Fibroblast of lung (primary cell): ENCODE data around the gene TNS3. TPM values are rescaled to one million over a fixed set of nuclear protein-coding genes. Genes with fewer than 3 reads are reported as not detected.
A peak's percentile ranks its signal among the peaks of the same experiment; 100 is the strongest.

Experiments
- DNase-seq, 2 donors: peaks; one replicate each; pipeline versions ENCODE4 v3.0.0 to v3.0.0-alpha.2; 2010; ENCODE audit warnings: low read depth in 2 of 2
- H2AFZ ChIP-seq: 2 replicates; pipeline ENCODE4 v1.5.1; 2012; ENCODE audit warnings: low read length, control low read depth, inconsistent platforms
- H3K27ac ChIP-seq: 2 replicates; pipeline ENCODE4 v1.5.1; 2011; ENCODE audit warnings: low read length, control low read depth; ENCODE audit not compliant: insufficient read depth
- H3K27me3 ChIP-seq: 2 replicates; pipeline ENCODE4 v1.5.1; 2011; ENCODE audit warnings: mild to moderate bottlenecking, low read length; ENCODE audit not compliant: control insufficient read depth, insufficient read depth
- H3K36me3 ChIP-seq: 2 replicates; pipeline ENCODE4 v1.5.1; 2011; ENCODE audit warnings: low read length; ENCODE audit not compliant: control insufficient read depth, insufficient read depth
- H3K4me1 ChIP-seq: 2 replicates; pipeline ENCODE4 v1.5.1; 2011; ENCODE audit warnings: low read length; ENCODE audit not compliant: control insufficient read depth, insufficient read depth; ENCODE audit errors: extremely low read depth
- H3K4me2 ChIP-seq: 2 replicates; pipeline ENCODE4 v1.5.1; 2011; ENCODE audit warnings: low read length, control low read depth; ENCODE audit not compliant: insufficient read depth; ENCODE audit errors: extremely low read depth
- H3K4me3 ChIP-seq, 4 experiments: fragments of 200-600 bp in 1 of 4; sonication (generic) in 1 of 4; replicated peaks in 1 of 4; 2 replicates each; pipeline ENCODE4 v1.5.1; 2011 to 2016; ENCODE audit warnings: low read length in 4 of 4, low read depth in 3 of 4, mild to moderate bottlenecking in 3 of 4, control low read depth in 2 of 4, inconsistent platforms in 1 of 4, mixed read lengths in 1 of 4; ENCODE audit not compliant: insufficient read depth in 1 of 4; ENCODE audit errors: control extremely low read depth in 1 of 4
- H3K79me2 ChIP-seq: 2 replicates; pipeline ENCODE4 v1.5.1; 2012; ENCODE audit warnings: mild to moderate bottlenecking, low read length, inconsistent platforms; ENCODE audit not compliant: control insufficient read depth, insufficient read depth
- H3K9ac ChIP-seq: 2 replicates; pipeline ENCODE4 v1.5.1; 2011; ENCODE audit warnings: mild to moderate bottlenecking, low read length, control low read depth; ENCODE audit not compliant: insufficient read depth
- H3K9me3 ChIP-seq: 2 replicates; pipeline ENCODE4 v1.5.1; 2012; ENCODE audit warnings: low read depth, low read length; ENCODE audit not compliant: control insufficient read depth, insufficient read depth
- H4K20me1 ChIP-seq: 2 replicates; pipeline ENCODE4 v1.5.1; 2011; ENCODE audit warnings: low read length; ENCODE audit not compliant: control insufficient read depth, insufficient read depth; ENCODE audit errors: extremely low read depth
- EZH2 ChIP-seq: IDR thresholded peaks from 2 replicates; pipeline ENCODE4 v1.5.1; 2012; ENCODE audit warnings: low read length, control low read depth, mild to moderate bottlenecking; ENCODE audit errors: missing control alignments
- polyA plus RNA-seq, 2 donors: library from polyadenylated mRNA; depleted of rRNA in 1 of 2; stranded (reverse) in 1 of 2; unstranded in 1 of 2; fragments of >200 nt; gene quantifications; 2 replicates each; pipeline ENCODE4 v1.2.1, GENCODE V29; 2011 to 2012; ENCODE audit warnings: missing spikeins in 1 of 2
- total RNA-seq: library from RNA; depleted of rRNA; stranded (reverse); fragments of >200 nt; gene quantifications from 2 replicates; pipeline ENCODE4 v1.2.1, GENCODE V29; 2014
- TF ChIP-seq, protein P1 (sequence below), 2 donors: IDR thresholded peaks in 1 of 2; conservative IDR thresholded peaks in 1 of 2; 1 replicate in 1 of 2; 2 replicates in 1 of 2; pipeline ENCODE4 v1.5.1; 2011 to 2012; ENCODE audit warnings: low read length in 2 of 2, control low read depth in 1 of 2, inconsistent platforms in 1 of 2, low read depth in 1 of 2, mild to moderate bottlenecking in 1 of 2

TNS3 gene
- total and polyA plus RNA-seq, 2 donors (not counting 1 experiment from before 2014, with no cell fraction given): 74.4 to 88.8 TPM

- H3K4me3 ChIP-seq: no peak overlapping the region
- H3K4me2 ChIP-seq: peak overlapping the region; percentile 92
- peaks cover 57% of the 10 kb centered on the region for H3K4me1 ChIP-seq
- peaks cover 5% of the 10 kb centered on the region for H3K36me3 ChIP-seq
- peak; percentile 73 to 94 for DNase-seq
- peak overlapping the region; percentile 60 for H3K27ac ChIP-seq
- TF ChIP-seq, protein P1, sequence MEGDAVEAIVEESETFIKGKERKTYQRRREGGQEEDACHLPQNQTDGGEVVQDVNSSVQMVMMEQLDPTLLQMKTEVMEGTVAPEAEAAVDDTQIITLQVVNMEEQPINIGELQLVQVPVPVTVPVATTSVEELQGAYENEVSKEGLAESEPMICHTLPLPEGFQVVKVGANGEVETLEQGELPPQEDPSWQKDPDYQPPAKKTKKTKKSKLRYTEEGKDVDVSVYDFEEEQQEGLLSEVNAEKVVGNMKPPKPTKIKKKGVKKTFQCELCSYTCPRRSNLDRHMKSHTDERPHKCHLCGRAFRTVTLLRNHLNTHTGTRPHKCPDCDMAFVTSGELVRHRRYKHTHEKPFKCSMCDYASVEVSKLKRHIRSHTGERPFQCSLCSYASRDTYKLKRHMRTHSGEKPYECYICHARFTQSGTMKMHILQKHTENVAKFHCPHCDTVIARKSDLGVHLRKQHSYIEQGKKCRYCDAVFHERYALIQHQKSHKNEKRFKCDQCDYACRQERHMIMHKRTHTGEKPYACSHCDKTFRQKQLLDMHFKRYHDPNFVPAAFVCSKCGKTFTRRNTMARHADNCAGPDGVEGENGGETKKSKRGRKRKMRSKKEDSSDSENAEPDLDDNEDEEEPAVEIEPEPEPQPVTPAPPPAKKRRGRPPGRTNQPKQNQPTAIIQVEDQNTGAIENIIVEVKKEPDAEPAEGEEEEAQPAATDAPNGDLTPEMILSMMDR (conservative IDR thresholded peaks at IDR 0.05 in 1 of 2, IDR thresholded peaks at IDR 0.05 in 1 of 2; ENCODE audit: low read depth in 1 of 2, low read length in 2 of 2): no peak
- no peak for TF ChIP-seq EZH2
- H2AFZ ChIP-seq: no peak overlapping the region
- H4K20me1 ChIP-seq: no peaks in the 10 kb centered on the region
- H3K9me3 ChIP-seq: no peaks in the 10 kb centered on the region
- no peak overlapping the region for H3K9ac ChIP-seq
- H3K79me2 ChIP-seq: peaks cover 70% of the 10 kb centered on the region
- H3K27me3 ChIP-seq: no peaks in the 10 kb centered on the region
Measured at GRCh38 chr7:47576031-47576865, 5.7 kb downstream of the TNS3 start.

DNA sequence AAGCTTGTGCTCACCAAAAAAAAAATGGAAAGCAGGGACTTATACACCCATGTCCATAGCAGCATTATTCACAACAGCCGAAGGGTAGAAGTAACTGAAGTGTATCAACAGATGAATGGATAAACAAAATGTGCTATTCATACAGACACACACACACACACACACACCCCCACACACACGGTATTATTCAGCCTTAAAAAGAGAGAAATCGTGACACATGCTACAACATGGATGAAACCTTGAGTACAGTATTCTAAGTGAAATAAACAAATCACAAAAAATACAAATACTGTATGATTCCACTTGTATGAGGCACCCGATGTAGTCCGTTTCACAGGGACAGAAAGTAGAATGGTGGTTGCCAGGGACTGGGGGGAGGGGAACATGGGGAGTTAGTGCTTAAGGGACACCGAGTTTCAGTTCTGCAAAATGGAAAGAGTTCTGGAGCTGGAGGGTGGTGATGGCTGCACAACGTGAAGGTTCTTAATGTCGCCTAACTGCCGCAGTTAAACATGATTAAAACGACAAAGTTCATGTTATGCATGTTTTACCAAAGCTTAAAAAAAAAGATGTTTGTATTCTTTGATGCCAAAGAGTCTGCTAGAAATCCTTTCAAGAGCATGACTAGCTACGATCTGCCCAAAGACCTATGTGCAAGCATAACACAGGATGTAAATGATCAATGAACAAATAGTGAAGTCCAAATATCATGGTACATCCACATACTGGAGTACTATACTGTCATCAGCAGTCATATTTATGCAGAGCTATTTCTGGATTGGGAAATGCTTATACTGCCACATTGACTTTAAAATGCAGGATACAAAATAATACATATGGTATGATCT lies 7.2 kb downstream of the TNS3 start:
- Histone ChIP-seq H3K4me3 (peak overlapping the region in 1 of 4 experiments; percentile 4), H3K9ac (no peak overlapping the region), H4K20me1 (no peaks in the 10 kb centered on the region), H2AFZ (no peak overlapping the region), H3K4me1 (peaks cover 66% of the 10 kb centered on the region), H3K27me3 (no peaks in the 10 kb centered on the region), H3K4me2 (peak overlapping the region; percentile 62), H3K27ac (peak overlapping the region; percentile 81), H3K79me2 (peaks cover 62% of the 10 kb centered on the region), H3K9me3 (no peaks in the 10 kb centered on the region), H3K36me3 (peaks cover 5% of the 10 kb centered on the region)
- TF ChIP-seq, protein P1 (conservative IDR thresholded peaks at IDR 0.05 in 1 of 2, IDR thresholded peaks at IDR 0.05 in 1 of 2; ENCODE audit: low read depth in 1 of 2, low read length in 2 of 2): no peak
- TF ChIP-seq EZH2: no peak
- DNase-seq: no peak
